H1 (cell line): Measurements from ENCODE around the gene KATNIP. TPM values are rescaled to one million over a fixed set of nuclear protein-coding genes. Genes with fewer than 3 reads are reported as not detected.

Source experiments
- CBX5 ChIP-seq: fragments of 300-800, 300-1000 bp; sonication (generic); IDR thresholded peaks from 2 replicates; pipeline ENCODE4 v1.7.1; 2016; ENCODE audit warnings: antibody characterized with exemption, low read length, low read depth
- CHD2 ChIP-seq: IDR thresholded peaks from 2 replicates; pipeline ENCODE4 v1.6.1; 2012; ENCODE audit warnings: low read length, improper control_type of control experiment
- EP300 ChIP-seq, 2 experiments: IDR thresholded peaks; 1 replicate in 1 of 2; 2 replicates in 1 of 2; pipeline ENCODE4 v1.6.1; 2011 to 2012; ENCODE audit warnings: low read depth in 2 of 2, low read length in 2 of 2, mild to moderate bottlenecking in 2 of 2, borderline replicate concordance in 1 of 2, inconsistent platforms in 1 of 2, moderate library complexity in 1 of 2
- NANOG ChIP-seq: IDR thresholded peaks from 2 replicates; pipeline ENCODE4 v1.6.1; 2011; ENCODE audit warnings: low read length, low read depth, mild to moderate bottlenecking, inconsistent platforms; ENCODE audit not compliant: insufficient read depth, poor library complexity, severe bottlenecking
- SIRT6 ChIP-seq: IDR thresholded peaks from one replicate; pipeline ENCODE4 v1.7.1; 2012; ENCODE audit warnings: low read length, inconsistent platforms
- TAF7 ChIP-seq: optimal IDR thresholded peaks from 2 replicates; pipeline ENCODE3; 2011; ENCODE audit warnings: low read depth, mild to moderate bottlenecking, inconsistent platforms, low read length, moderate library complexity, borderline replicate concordance
- polyA plus RNA-seq, 7 experiments: library from polyadenylated mRNA; depleted of rRNA in 3 of 7; stranded (reverse) in 5 of 7; unstranded in 2 of 7; fragments of >200 nt in 5 of 7; fragments of 200-250 nt in 2 of 7; gene quantifications; 1 replicate in 5 of 7; 2 replicates in 1 of 7; 4 replicates in 1 of 7; pipeline versions ENCODE4 v1.2.1 to v1.2.3, GENCODE V29; 2011 to 2013; ENCODE audit warnings: missing spikeins in 2 of 7, mixed read lengths in 2 of 7
- total RNA-seq: library from RNA; stranded (reverse); fragmentation: NEBNext Ultra II Directional; extraction: Animal tissue kit (Norgen Biotek cat#: 25700); gene quantifications from 2 replicates; pipeline ENCODE4 v1.2.1, GENCODE V29; 2021

The KATNIP gene
- total and polyA plus RNA-seq, 2 of the 8 experiments (the other 6 are each of a cell fraction or from before 2014, with no cell fraction given) = 7.9 to 20.0 TPM

GRCh38 chr16:27566417-27566816 is 16.5 kb downstream of the KATNIP start (continued):
- TF ChIP-seq SIRT6 (no peak), CHD2 (no peak), TAF7 (no peak), EP300 (IDR thresholded peaks at IDR 0.05; ENCODE audit: borderline replicate concordance in 1 of 2, low read depth in 2 of 2, low read length in 2 of 2) (no peak), CBX5 (no peak), NANOG (no peak)
- TF ChIP-seq, all 59 proteins: peak for 0
